ENCODE data around the gene BMAL1. TPM values are rescaled to one million over a fixed set of nuclear protein-coding genes. Genes with fewer than 3 reads are reported as not detected.
A peak's percentile ranks its signal among the peaks of the same experiment; 100 is the strongest.

Gene BMAL1
- total RNA-seq, 1 donor from 2014 or later: 36.6 TPM

DNA sequence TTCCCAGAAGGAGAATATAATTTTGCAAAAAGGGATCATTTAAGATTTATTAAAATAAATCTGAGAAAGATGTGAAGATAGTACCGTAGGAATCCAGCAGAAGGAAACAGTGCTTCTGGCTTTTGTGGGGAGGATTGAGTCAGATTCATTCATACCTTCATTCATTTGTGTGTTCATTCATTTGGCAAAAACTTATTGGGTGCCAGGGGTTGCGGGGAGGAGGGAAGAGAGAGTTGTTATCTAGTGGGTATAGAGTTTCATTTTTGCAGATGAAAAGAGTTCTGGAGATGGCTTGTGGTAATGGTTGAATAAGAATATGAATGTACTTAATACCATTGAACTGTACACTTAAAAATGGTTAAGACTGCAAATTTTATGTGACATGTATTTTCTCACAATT is 31.1 kb downstream of the BMAL1 start:
- Histone ChIP-seq H3K27me3 (ENCODE audit: control insufficient read depth, insufficient read depth, low read length) (no peaks in the 10 kb centered on the region), H3K36me3 (ENCODE audit: control insufficient read depth, insufficient read depth, low read length) (no peaks in the 10 kb centered on the region), H3K4me3 (ENCODE audit: low read depth, low read length) (no peak overlapping the region)
- FAIRE-seq: no peak
- DNase-seq (ENCODE audit: low read depth): no peak
- TF ChIP-seq, protein P1, sequence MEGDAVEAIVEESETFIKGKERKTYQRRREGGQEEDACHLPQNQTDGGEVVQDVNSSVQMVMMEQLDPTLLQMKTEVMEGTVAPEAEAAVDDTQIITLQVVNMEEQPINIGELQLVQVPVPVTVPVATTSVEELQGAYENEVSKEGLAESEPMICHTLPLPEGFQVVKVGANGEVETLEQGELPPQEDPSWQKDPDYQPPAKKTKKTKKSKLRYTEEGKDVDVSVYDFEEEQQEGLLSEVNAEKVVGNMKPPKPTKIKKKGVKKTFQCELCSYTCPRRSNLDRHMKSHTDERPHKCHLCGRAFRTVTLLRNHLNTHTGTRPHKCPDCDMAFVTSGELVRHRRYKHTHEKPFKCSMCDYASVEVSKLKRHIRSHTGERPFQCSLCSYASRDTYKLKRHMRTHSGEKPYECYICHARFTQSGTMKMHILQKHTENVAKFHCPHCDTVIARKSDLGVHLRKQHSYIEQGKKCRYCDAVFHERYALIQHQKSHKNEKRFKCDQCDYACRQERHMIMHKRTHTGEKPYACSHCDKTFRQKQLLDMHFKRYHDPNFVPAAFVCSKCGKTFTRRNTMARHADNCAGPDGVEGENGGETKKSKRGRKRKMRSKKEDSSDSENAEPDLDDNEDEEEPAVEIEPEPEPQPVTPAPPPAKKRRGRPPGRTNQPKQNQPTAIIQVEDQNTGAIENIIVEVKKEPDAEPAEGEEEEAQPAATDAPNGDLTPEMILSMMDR (IDR thresholded peaks at IDR 0.05; ENCODE audit: insufficient read depth, low read length, severe bottlenecking): no peak

DNA sequence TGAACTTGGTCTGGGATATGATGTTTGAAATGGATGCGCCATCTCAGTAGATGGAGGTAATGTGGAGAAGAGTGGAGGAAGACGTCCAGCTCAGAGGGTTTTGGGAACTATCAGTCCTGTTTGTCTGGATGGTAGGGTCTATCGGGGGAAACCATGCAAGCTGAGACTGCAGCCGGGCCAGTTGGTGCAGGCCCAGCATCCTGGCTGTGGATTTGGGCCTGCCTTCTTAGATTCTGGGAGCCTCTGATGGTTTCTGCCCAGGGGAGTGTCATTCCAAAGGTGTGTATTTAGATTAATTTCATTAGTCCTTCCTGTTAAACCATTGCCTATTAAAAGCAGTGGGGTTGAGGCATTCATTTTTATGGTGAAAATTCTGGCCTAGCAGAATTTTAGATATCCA is 31.6 kb downstream of the BMAL1 start:
- TF ChIP-seq, protein P1 (IDR thresholded peaks at IDR 0.05; ENCODE audit: insufficient read depth, low read length, severe bottlenecking): no peak
- Histone ChIP-seq H3K36me3 (ENCODE audit: control insufficient read depth, insufficient read depth, low read length) (no peaks in the 10 kb centered on the region), H3K27me3 (ENCODE audit: control insufficient read depth, insufficient read depth, low read length) (no peaks in the 10 kb centered on the region), H3K4me3 (ENCODE audit: low read depth, low read length) (no peak overlapping the region)
- FAIRE-seq (no peak), DNase-seq (ENCODE audit: low read depth) (peak; percentile 65)

DNA sequence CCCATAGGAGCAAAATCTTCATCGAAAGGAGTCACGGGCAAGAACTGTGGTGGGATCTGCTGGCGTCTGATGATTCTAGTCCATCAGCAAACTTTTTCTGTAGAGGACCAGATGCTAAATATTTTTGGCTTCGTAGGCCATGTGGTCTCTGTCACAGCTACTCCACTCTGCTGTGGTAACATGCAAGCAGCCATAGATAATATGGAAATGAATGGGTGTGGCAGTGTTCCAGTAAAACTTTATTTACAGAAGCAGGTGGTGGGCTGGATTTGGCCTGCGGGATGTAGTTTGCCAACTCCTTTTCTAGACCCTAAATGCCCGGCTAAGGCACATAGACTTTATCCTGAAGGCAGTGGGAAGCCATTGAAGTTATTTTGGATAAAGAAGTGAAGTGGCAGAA is 32.9 kb downstream of the BMAL1 start:
- peaks cover 2% of the 10 kb centered on the region for H3K36me3 ChIP-seq (ENCODE audit: control insufficient read depth, insufficient read depth, low read length)
- no peaks in the 10 kb centered on the region for H3K27me3 ChIP-seq (ENCODE audit: control insufficient read depth, insufficient read depth, low read length)
- H3K4me3 ChIP-seq (ENCODE audit: low read depth, low read length): no peak overlapping the region
- TF ChIP-seq, protein P1 (IDR thresholded peaks at IDR 0.05; ENCODE audit: insufficient read depth, low read length, severe bottlenecking): no peak
- DNase-seq (ENCODE audit: low read depth): no peak
- no peak for FAIRE-seq

DNA sequence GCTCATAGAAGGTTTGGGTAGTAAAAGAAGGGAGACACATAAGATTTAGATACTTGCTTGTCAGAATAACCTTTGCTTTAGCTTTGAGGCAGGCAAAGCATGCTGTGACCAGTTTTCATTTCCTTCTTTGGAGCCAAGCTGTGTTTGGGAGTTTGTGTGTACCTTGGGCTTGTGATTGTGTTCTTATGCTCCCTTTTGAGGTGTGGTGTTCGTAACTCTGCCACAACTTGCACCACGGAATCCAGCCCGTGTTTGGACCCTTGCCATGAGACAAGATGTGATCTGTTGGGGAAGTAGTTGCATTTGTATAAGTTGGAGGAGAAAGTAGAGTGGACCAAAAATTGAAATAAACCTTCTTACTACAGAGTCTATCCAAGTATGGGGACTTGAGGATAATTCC is 34.0 kb downstream of the BMAL1 start:
- TF ChIP-seq, protein P1 (IDR thresholded peaks at IDR 0.05; ENCODE audit: insufficient read depth, low read length, severe bottlenecking): no peak
- DNase-seq (ENCODE audit: low read depth) (peak; percentile 76), FAIRE-seq (no peak)
- Histone ChIP-seq H3K4me3 (ENCODE audit: low read depth, low read length) (no peak overlapping the region), H3K36me3 (ENCODE audit: control insufficient read depth, insufficient read depth, low read length) (peaks cover 2% of the 10 kb centered on the region), H3K27me3 (ENCODE audit: control insufficient read depth, insufficient read depth, low read length) (no peaks in the 10 kb centered on the region)

DNA sequence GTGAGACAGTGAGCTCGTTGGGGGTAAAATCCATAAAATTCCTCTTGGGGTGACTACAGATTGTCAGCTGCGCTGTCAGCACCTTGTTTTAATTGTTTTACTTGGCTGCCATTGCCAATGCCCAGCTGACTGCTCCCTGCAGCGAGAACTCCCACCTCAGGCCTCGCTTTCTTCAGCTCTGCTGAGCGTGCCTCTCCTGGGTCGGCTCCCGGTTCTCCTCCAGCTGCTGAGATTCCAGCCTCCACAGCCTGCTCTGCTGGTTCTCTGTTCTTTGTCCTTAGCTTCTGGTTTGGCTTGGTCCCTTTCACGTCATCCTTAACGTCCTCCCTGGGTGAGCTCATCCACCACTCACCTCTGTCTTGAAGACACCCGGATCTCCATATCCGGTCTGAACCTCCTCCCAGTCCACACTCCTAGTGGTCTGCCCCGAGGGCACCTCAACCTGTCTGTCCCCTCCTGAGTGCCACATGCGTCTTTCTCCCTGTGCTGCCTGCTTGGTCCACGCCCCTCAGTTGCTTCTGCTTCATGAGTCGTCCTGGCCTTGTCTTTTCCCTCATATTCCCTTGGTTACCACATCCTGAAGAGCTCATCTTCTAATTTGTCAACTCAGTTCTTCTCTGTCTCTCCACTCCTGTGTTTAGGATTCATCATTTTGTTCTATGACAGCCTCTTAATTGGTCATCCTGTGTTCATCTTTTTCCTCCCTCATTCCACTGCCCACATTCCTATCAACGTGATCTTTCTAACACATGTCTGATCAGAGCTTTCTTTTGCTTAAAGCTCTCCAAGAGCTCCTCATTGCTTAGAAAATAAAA is 35.6 kb downstream of the BMAL1 start:
- peak; percentile 72 for DNase-seq (ENCODE audit: low read depth)
- no peak overlapping the region for H3K4me3 ChIP-seq (ENCODE audit: low read depth, low read length)
- no peak for FAIRE-seq
- peaks cover 2% of the 10 kb centered on the region for H3K36me3 ChIP-seq (ENCODE audit: control insufficient read depth, insufficient read depth, low read length)
- no peaks in the 10 kb centered on the region for H3K27me3 ChIP-seq (ENCODE audit: control insufficient read depth, insufficient read depth, low read length)
- TF ChIP-seq, protein P1 (IDR thresholded peaks at IDR 0.05; ENCODE audit: insufficient read depth, low read length, severe bottlenecking): no peak

Data from bronchial epithelial cell (primary cell).